Measurements from ENCODE around the gene CEP104. TPM values are rescaled to one million over a fixed set of nuclear protein-coding genes. Genes with fewer than 3 reads are reported as not detected.

CEP104 gene
- polyA plus RNA-seq, 1 of the 3 experiments (the other 2 are of a cell fraction): 19.2 TPM

DNA sequence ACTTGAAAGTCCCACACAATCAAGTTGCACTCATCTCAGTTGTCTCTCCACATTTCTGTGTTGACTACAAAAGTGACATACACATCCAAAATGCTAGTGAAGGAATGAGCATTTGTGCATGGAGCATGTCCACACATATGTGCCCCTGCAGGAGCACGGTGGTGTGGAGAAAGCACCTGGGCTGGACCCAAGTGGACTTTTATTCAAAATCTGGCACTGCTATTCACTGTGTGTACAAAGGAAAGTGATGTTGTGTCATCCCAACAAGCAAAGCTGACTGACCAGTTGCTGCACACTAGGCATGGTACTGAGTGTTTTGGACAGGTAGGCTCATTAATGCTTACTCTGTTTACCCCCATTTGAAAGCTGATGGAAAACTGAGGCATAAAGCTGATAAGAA is 19.3 kb downstream of the CEP104 start:
- CTCF ChIA-PET: no interaction called here
- no peaks in the 10 kb centered on the region for H3K4me1 ChIP-seq (ENCODE audit: control insufficient read depth in 1 of 2, insufficient read depth in 2 of 2, low read depth in 1 of 2, low read length in 1 of 2)
- no peaks in the 10 kb centered on the region for H3K27me3 ChIP-seq (ENCODE audit: insufficient read depth)
- no peak overlapping the region for H2AFZ ChIP-seq (ENCODE audit: low read depth)
- H3K36me3 ChIP-seq (replicated peaks in 1 of 2; ENCODE audit: control insufficient read depth in 1 of 2, insufficient read depth in 2 of 2, low read length in 1 of 2): peaks cover 25 to 40% of the 10 kb centered on the region in 2 experiments
- H3K4me2 ChIP-seq: no peak overlapping the region
- 100% methylated on average over 1 of the region's 1 CpG for WGBS (ENCODE audit: low lambda C conversion rate)
- TF ChIP-seq SMC3 (IDR thresholded peaks at IDR 0.05; ENCODE audit: low read depth, low read length) (no peak), NFIC (IDR thresholded peaks at IDR 0.05; ENCODE audit: borderline replicate concordance) (no peak), TEAD4 (IDR thresholded peaks at IDR 0.05; ENCODE audit: borderline replicate concordance, insufficient read depth) (no peak), FOXJ3 (CRISPR knock-in tag; IDR thresholded peaks at IDR 0.05) (no peak), RXRA (IDR thresholded peaks at IDR 0.05; ENCODE audit: borderline replicate concordance, low read depth) (no peak), NRF1 (IDR thresholded peaks at IDR 0.05; ENCODE audit: low read depth, low read length) (no peak), MEF2A (IDR thresholded peaks at IDR 0.05; ENCODE audit: borderline replicate concordance, low read depth) (no peak), ELF1 (IDR thresholded peaks at IDR 0.05) (no peak), SIN3A (IDR thresholded peaks at IDR 0.05; ENCODE audit: borderline replicate concordance, low read depth, low read length) (no peak), TCF12 (IDR thresholded peaks at IDR 0.05) (no peak), RAD21 (IDR thresholded peaks at IDR 0.05; ENCODE audit: low read length) (no peak)
- TF ChIP-seq, protein P1, sequence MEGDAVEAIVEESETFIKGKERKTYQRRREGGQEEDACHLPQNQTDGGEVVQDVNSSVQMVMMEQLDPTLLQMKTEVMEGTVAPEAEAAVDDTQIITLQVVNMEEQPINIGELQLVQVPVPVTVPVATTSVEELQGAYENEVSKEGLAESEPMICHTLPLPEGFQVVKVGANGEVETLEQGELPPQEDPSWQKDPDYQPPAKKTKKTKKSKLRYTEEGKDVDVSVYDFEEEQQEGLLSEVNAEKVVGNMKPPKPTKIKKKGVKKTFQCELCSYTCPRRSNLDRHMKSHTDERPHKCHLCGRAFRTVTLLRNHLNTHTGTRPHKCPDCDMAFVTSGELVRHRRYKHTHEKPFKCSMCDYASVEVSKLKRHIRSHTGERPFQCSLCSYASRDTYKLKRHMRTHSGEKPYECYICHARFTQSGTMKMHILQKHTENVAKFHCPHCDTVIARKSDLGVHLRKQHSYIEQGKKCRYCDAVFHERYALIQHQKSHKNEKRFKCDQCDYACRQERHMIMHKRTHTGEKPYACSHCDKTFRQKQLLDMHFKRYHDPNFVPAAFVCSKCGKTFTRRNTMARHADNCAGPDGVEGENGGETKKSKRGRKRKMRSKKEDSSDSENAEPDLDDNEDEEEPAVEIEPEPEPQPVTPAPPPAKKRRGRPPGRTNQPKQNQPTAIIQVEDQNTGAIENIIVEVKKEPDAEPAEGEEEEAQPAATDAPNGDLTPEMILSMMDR (IDR thresholded peaks at IDR 0.05): no peak
- TF ChIP-seq, protein P2, sequence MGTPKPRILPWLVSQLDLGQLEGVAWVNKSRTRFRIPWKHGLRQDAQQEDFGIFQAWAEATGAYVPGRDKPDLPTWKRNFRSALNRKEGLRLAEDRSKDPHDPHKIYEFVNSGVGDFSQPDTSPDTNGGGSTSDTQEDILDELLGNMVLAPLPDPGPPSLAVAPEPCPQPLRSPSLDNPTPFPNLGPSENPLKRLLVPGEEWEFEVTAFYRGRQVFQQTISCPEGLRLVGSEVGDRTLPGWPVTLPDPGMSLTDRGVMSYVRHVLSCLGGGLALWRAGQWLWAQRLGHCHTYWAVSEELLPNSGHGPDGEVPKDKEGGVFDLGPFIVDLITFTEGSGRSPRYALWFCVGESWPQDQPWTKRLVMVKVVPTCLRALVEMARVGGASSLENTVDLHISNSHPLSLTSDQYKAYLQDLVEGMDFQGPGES (IDR thresholded peaks at IDR 0.05; ENCODE audit: low read depth, low read length): no peak
- H3K27ac ChIP-seq (ENCODE audit: low read depth in 2 of 2, low read length in 1 of 2): no peak overlapping the region
- no peak overlapping the region for H3K9ac ChIP-seq
- H3K4me3 ChIP-seq (ENCODE audit: low read depth in 2 of 2, low read length in 1 of 2): no peak overlapping the region
- DNase-seq: no peak
- no peaks in the 10 kb centered on the region for H3F3A ChIP-seq (replicated peaks; ENCODE audit: insufficient read depth)
- POLR2A ChIA-PET: no interaction called here
- no peaks in the 10 kb centered on the region for H4K20me1 ChIP-seq (ENCODE audit: insufficient read depth)
- H3K9me3 ChIP-seq: no peaks in the 10 kb centered on the region
- no peaks in the 10 kb centered on the region for H3K79me2 ChIP-seq (ENCODE audit: insufficient read depth)
- no peaks in the 10 kb centered on the region for H3K9me2 ChIP-seq

DNA sequence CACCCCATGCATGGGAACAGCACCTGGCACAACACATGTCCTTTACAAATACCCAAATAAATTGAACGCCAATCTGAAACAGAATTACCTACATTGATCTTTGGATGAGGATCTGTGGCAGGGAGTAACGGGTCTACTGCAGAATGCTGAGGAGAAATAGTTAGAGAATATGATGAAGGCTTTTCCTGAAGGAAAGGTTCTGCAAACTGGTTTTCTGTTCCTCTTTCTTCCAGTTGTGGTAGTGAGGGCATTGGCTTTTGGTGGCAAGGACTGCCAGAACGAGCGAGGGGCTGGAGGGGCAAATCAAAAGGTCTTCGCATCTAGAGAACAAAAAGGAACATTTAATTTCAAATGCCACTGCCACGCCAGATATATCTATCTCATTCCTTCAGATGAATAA is 19.8 kb downstream of the CEP104 start:
- no peaks in the 10 kb centered on the region for H3F3A ChIP-seq (replicated peaks; ENCODE audit: insufficient read depth)
- H3K36me3 ChIP-seq (replicated peaks in 1 of 2; ENCODE audit: control insufficient read depth in 1 of 2, insufficient read depth in 2 of 2, low read length in 1 of 2): peaks cover 25 to 40% of the 10 kb centered on the region in 2 experiments
- H3K9ac ChIP-seq: no peak overlapping the region
- POLR2A ChIA-PET: no interaction called here
- DNase-seq: no peak
- no peak overlapping the region for H3K4me2 ChIP-seq
- no peaks in the 10 kb centered on the region for H3K9me2 ChIP-seq
- H2AFZ ChIP-seq (ENCODE audit: low read depth): no peak overlapping the region
- H3K27ac ChIP-seq (ENCODE audit: low read depth in 2 of 2, low read length in 1 of 2): no peak overlapping the region
- H3K27me3 ChIP-seq (ENCODE audit: insufficient read depth): no peaks in the 10 kb centered on the region
- no peaks in the 10 kb centered on the region for H3K79me2 ChIP-seq (ENCODE audit: insufficient read depth)
- H3K4me3 ChIP-seq (ENCODE audit: low read depth in 2 of 2, low read length in 1 of 2): no peak overlapping the region
- H4K20me1 ChIP-seq (ENCODE audit: insufficient read depth): no peaks in the 10 kb centered on the region
- WGBS (ENCODE audit: low lambda C conversion rate): 97% methylated on average over 6 of the region's 6 CpGs
- CTCF ChIA-PET: no interaction called here
- no peaks in the 10 kb centered on the region for H3K9me3 ChIP-seq
- peaks cover 0 to 2% of the 10 kb centered on the region in 2 experiments; a peak in 1 of 4 replicates for H3K4me1 ChIP-seq (ENCODE audit: control insufficient read depth in 1 of 2, insufficient read depth in 2 of 2, low read depth in 1 of 2, low read length in 1 of 2)
- TF ChIP-seq MEF2A (IDR thresholded peaks at IDR 0.05; ENCODE audit: borderline replicate concordance, low read depth): no peak
- TF ChIP-seq, protein P2 (IDR thresholded peaks at IDR 0.05; ENCODE audit: low read depth, low read length): no peak
- no peak for TF ChIP-seq FOXJ3 (CRISPR knock-in tag; IDR thresholded peaks at IDR 0.05)
- no peak for TF ChIP-seq EZH2phosphoT487 (IDR thresholded peaks at IDR 0.05; ENCODE audit: borderline replicate concordance, low read depth)
- no peak for TF ChIP-seq FOSL2 (IDR thresholded peaks at IDR 0.05; ENCODE audit: borderline replicate concordance, low read depth)
- TF ChIP-seq, protein P3, sequence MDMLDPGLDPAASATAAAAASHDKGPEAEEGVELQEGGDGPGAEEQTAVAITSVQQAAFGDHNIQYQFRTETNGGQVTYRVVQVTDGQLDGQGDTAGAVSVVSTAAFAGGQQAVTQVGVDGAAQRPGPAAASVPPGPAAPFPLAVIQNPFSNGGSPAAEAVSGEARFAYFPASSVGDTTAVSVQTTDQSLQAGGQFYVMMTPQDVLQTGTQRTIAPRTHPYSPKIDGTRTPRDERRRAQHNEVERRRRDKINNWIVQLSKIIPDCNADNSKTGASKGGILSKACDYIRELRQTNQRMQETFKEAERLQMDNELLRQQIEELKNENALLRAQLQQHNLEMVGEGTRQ (IDR thresholded peaks at IDR 0.05; ENCODE audit: borderline replicate concordance, low read depth, low read length): no peak
- no peak for TF ChIP-seq ELF1 (IDR thresholded peaks at IDR 0.05)
- TF ChIP-seq POLR2AphosphoS5 (IDR thresholded peaks at IDR 0.05; ENCODE audit: low read depth, low read length): no peak
- TF ChIP-seq, protein P4, sequence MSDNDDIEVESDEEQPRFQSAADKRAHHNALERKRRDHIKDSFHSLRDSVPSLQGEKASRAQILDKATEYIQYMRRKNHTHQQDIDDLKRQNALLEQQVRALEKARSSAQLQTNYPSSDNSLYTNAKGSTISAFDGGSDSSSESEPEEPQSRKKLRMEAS (IDR thresholded peaks at IDR 0.05; ENCODE audit: low read depth): no peak
- TF ChIP-seq MXI1 (IDR thresholded peaks at IDR 0.05; ENCODE audit: low read depth, low read length): no peak
- TF ChIP-seq JUND (IDR thresholded peaks at IDR 0.05): no peak
- no peak for TF ChIP-seq TAF1 (IDR thresholded peaks at IDR 0.05; ENCODE audit: borderline replicate concordance, low read depth, low read length)
- TF ChIP-seq, protein P1 (IDR thresholded peaks at IDR 0.05): no peak

Data from SK-N-SH (cell line).